Measurements from ENCODE around the gene MPEG1.

MPEG1 gene

GRCh38 chr11:59253001-59253400 lies 40.3 kb upstream of the MPEG1 start:
- TF ChIP-seq CTCF (conservative IDR thresholded peaks at IDR 0.05): no peak
- H3K27ac ChIP-seq: no peak overlapping the region

GRCh38 chr11:59249535-59249934 lies 36.8 kb upstream of the MPEG1 start:
- no peak overlapping the region for H3K27ac ChIP-seq

GRCh38 chr11:59247531-59248227 lies 35.0 kb upstream of the MPEG1 start:
- TF ChIP-seq CTCF (conservative IDR thresholded peaks at IDR 0.05): no peak
- H3K27ac ChIP-seq: no peak overlapping the region

More at GRCh38 chr11:59249535-59249934, 36.8 kb upstream of the MPEG1 start:
- no peak for TF ChIP-seq CTCF (conservative IDR thresholded peaks at IDR 0.05)

GRCh38 chr11:59243633-59244032 lies 30.9 kb upstream of the MPEG1 start:
- TF ChIP-seq CTCF (conservative IDR thresholded peaks at IDR 0.05): no peak
- no peak overlapping the region for H3K27ac ChIP-seq

- TF ChIP-seq CTCF (conservative IDR thresholded peaks at IDR 0.05): no peak
- H3K27ac ChIP-seq: no peak overlapping the region
Measured at GRCh38 chr11:59240322-59240721, 27.6 kb upstream of the MPEG1 start.

- H3K27ac ChIP-seq: no peak overlapping the region
- no peak for TF ChIP-seq CTCF (conservative IDR thresholded peaks at IDR 0.05)
Measured at GRCh38 chr11:59226396-59226795, 13.7 kb upstream of the MPEG1 start.

GRCh38 chr11:59225017-59225416 lies 12.3 kb upstream of the MPEG1 start:
- TF ChIP-seq CTCF (conservative IDR thresholded peaks at IDR 0.05): no peak
- H3K27ac ChIP-seq: no peak overlapping the region
